SK-N-SH (cell line): ENCODE results near the gene AZU1. TPM values are rescaled to one million over a fixed set of nuclear protein-coding genes. Genes with fewer than 3 reads are reported as not detected.

ENCODE experiments used
- CTCF ChIA-PET: fragments of 300-600, 350-600 bp; formaldehyde crosslinking; extraction: SDS; loops from one replicate; lab custom pipeline; 2021; lab: Yijun Ruan, JAX
- POLR2A ChIA-PET: fragments of 350-600 bp; sonication (Branson Sonifier 250); formaldehyde crosslinking; extraction: SDS; loops from one replicate; lab custom pipeline; 2020; ENCODE audit warnings: antibody characterized with exemption, inconsistent platforms; lab: Yijun Ruan, JAX
- DNase-seq: peaks from one replicate; pipeline ENCODE4 v3.0.0; 2012
- H2AFZ ChIP-seq: fragments of 200-600 bp; sonication (generic); 2 replicates; pipeline ENCODE4 v1.8.1; 2016; ENCODE audit warnings: antibody characterized with exemption, mild to moderate bottlenecking, low read depth
- H3F3A ChIP-seq: fragments of 200-600 bp; sonication (generic); replicated peaks from 2 replicates; pipeline ENCODE3; 2016; ENCODE audit warnings: antibody characterized with exemption, mild to moderate bottlenecking; ENCODE audit not compliant: insufficient read depth
- H3K27ac ChIP-seq, 2 experiments: fragments of 200-500 bp in 1 of 2; fragments of 200-600 bp in 1 of 2; sonication (Bioruptor generic) in 1 of 2; sonication (generic), shearing (Covaris generic) in 1 of 2; 2 replicates each; pipeline versions ENCODE4 v1.5.1 to v1.6.1; 2014 to 2016; ENCODE audit warnings: low read depth in 2 of 2, inconsistent platforms in 1 of 2, low read length in 1 of 2, mild to moderate bottlenecking in 1 of 2, mixed read lengths in 1 of 2
- H3K27me3 ChIP-seq: fragments of 200-600 bp; sonication (generic), shearing (Covaris generic); 2 replicates; pipeline ENCODE4 v1.6.1; 2016; ENCODE audit warnings: mixed run types; ENCODE audit not compliant: insufficient read depth
- H3K36me3 ChIP-seq, 2 experiments: fragments of 200-500 bp in 1 of 2; fragments of 200-600 bp in 1 of 2; sonication (Bioruptor generic) in 1 of 2; sonication (generic) in 1 of 2; replicated peaks in 1 of 2; 2 replicates each; pipeline versions ENCODE3 to v1.5.1; 2014 to 2016; ENCODE audit warnings: low read length in 1 of 2, mild to moderate bottlenecking in 1 of 2; ENCODE audit not compliant: insufficient read depth in 2 of 2, control insufficient read depth in 1 of 2
- H3K4me1 ChIP-seq, 2 experiments: fragments of 200-500 bp in 1 of 2; fragments of 200-600 bp in 1 of 2; sonication (Bioruptor generic) in 1 of 2; sonication (generic), shearing (Covaris generic) in 1 of 2; 2 replicates each; pipeline versions ENCODE4 v1.5.1 to v1.6.1; 2014 to 2016; ENCODE audit warnings: low read depth in 1 of 2, low read length in 1 of 2, mixed run types in 1 of 2; ENCODE audit not compliant: insufficient read depth in 2 of 2, control insufficient read depth in 1 of 2
- H3K4me2 ChIP-seq: fragments of 200-600 bp; sonication (generic), shearing (Covaris generic); 2 replicates; pipeline ENCODE4 v1.6.1; 2017; ENCODE audit warnings: mixed run types
- H3K4me3 ChIP-seq, 2 experiments: fragments of 200-500 bp in 1 of 2; fragments of 200-600 bp in 1 of 2; sonication (Bioruptor generic) in 1 of 2; sonication (generic), shearing (Covaris generic) in 1 of 2; 2 replicates each; pipeline versions ENCODE4 v1.5.1 to v1.8.1; 2014 to 2016; ENCODE audit warnings: low read depth in 2 of 2, inconsistent platforms in 1 of 2, low read length in 1 of 2, mild to moderate bottlenecking in 1 of 2, mixed read lengths in 1 of 2, moderate library complexity in 1 of 2
- H3K79me2 ChIP-seq: fragments of 200-600 bp; sonication (generic); 2 replicates; pipeline ENCODE4 v1.8.1; 2017; ENCODE audit warnings: mild to moderate bottlenecking; ENCODE audit not compliant: insufficient read depth
- H3K9ac ChIP-seq: fragments of 200-600 bp; sonication (generic); 2 replicates; pipeline ENCODE4 v1.6.1; 2017; ENCODE audit warnings: mixed run types
- H3K9me2 ChIP-seq: fragments of 200-600 bp; sonication (generic); 2 replicates; pipeline ENCODE4 v1.6.1; 2017; ENCODE audit warnings: mixed run types
- H3K9me3 ChIP-seq: fragments of 200-600 bp; sonication (generic); 2 replicates; pipeline ENCODE4 v1.6.1; 2017; ENCODE audit warnings: mixed run types, mild to moderate bottlenecking, moderate library complexity
- H4K20me1 ChIP-seq: fragments of 200-600 bp; sonication (generic); 2 replicates; pipeline ENCODE4 v1.6.1; 2017; ENCODE audit warnings: mild to moderate bottlenecking, mixed run types; ENCODE audit not compliant: insufficient read depth
- CHD2 ChIP-seq: fragments of 150-350 bp; IDR thresholded peaks from 2 replicates; pipeline ENCODE4 v1.6.1; 2018; ENCODE audit warnings: low read length; ENCODE audit not compliant: partially characterized antibody
- ELF1 ChIP-seq: IDR thresholded peaks from 2 replicates; pipeline ENCODE4 v1.4.0; 2012
- FOSL2 ChIP-seq: IDR thresholded peaks from 2 replicates; pipeline ENCODE4 v1.4.0; 2012; ENCODE audit warnings: low read depth, mild to moderate bottlenecking, moderate library complexity, borderline replicate concordance
- FOXJ3 ChIP-seq: sonication (generic); formaldehyde crosslinking; IDR thresholded peaks from 2 replicates; pipeline ENCODE4 v1.5.1; 2020; ENCODE audit warnings: mild to moderate bottlenecking, missing genetic modification reagents
- GATA2 ChIP-seq: sonication (generic); formaldehyde crosslinking; IDR thresholded peaks from 2 replicates; pipeline ENCODE4 v1.5.0; 2020; ENCODE audit warnings: mild to moderate bottlenecking, missing genetic modification reagents
- MXI1 ChIP-seq: IDR thresholded peaks from 2 replicates; pipeline ENCODE4 v1.6.1; 2012; ENCODE audit warnings: mild to moderate bottlenecking, low read depth, low read length, improper control_type of control experiment
- NFIC ChIP-seq: IDR thresholded peaks from 2 replicates; pipeline ENCODE4 v1.4.0; 2012; ENCODE audit warnings: borderline replicate concordance
- NRF1 ChIP-seq: IDR thresholded peaks from 2 replicates; pipeline ENCODE4 v1.6.1; 2012; ENCODE audit warnings: low read depth, mild to moderate bottlenecking, low read length
- PBX3 ChIP-seq: IDR thresholded peaks from 2 replicates; pipeline ENCODE4; 2012
- POLR2AphosphoS5 ChIP-seq: IDR thresholded peaks from 2 replicates; pipeline ENCODE4 v1.6.1; 2012; ENCODE audit warnings: low read depth, low read length
- RFX5 ChIP-seq: IDR thresholded peaks from 2 replicates; pipeline ENCODE4 v1.6.1; 2012; ENCODE audit warnings: mild to moderate bottlenecking, improper control_type of control experiment, low read length
- SMC3 ChIP-seq: IDR thresholded peaks from 2 replicates; pipeline ENCODE4 v1.6.1; 2012; ENCODE audit warnings: low read depth, low read length, improper control_type of control experiment
- TEAD4 ChIP-seq: IDR thresholded peaks from 2 replicates; pipeline ENCODE4 v1.4.0; 2012; ENCODE audit warnings: mild to moderate bottlenecking, borderline replicate concordance; ENCODE audit not compliant: insufficient read depth
- USF1 ChIP-seq: IDR thresholded peaks from 2 replicates; pipeline ENCODE4 v1.4.0; 2012; ENCODE audit warnings: low read depth, borderline replicate concordance
- WGBS: methylation state at CpG from one replicate; pipeline ENCODE4 v1.1.6; 2017; ENCODE audit warnings: low lambda C conversion rate; 5-methylcytosine and 5-hydroxymethylcytosine counted together
- polyA plus RNA-seq, 3 experiments: library from polyadenylated mRNA; depleted of rRNA; stranded (reverse); fragments of >200 nt; gene quantifications; 2 replicates each; pipeline ENCODE4 v1.2.3, GENCODE V29; 2012
- TF ChIP-seq, protein P1 (sequence below): IDR thresholded peaks from 2 replicates; pipeline ENCODE4 v1.4.0; 2012; ENCODE audit warnings: low read depth

Gene AZU1
- polyA plus RNA-seq, 1 of the 3 experiments (the other 2 are of a cell fraction): 0.15 TPM

DNA sequence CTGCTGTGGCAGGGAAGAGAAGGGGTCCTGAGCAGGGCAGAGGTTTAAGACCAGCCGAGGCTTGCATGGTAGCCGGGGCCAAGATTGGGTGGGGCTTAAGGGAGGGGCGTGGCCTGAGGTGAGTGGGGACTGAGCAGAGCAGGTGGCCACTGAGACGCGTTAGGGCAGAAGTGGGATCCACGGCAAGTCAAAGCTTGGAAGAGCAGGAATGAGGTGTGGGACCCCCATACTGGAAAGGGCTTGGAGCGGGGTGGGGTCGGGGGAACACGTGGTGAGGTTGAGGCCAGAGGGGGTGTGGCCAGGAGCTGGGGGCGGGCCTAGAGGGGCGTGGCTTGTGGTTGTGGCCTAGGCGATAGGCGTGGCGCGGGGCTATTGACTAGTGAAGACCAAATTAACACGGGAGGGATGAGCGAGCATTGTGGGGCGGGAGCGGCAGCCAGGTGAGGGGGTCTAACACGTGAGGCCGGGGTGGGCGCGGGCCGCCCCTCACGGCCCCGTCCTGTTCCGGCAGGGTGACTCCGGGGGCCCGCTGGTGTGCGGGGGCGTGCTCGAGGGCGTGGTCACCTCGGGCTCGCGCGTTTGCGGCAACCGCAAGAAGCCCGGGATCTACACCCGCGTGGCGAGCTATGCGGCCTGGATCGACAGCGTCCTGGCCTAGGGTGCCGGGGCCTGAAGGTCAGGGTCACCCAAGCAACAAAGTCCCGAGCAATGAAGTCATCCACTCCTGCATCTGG, 35.1 kb downstream of the AZU1 start:
- Histone ChIP-seq H4K20me1 (no peaks in the 10 kb centered on the region), H3K79me2 (no peaks in the 10 kb centered on the region), H2AFZ (no peak overlapping the region), H3K27me3 (peaks cover 18% of the 10 kb centered on the region), H3K4me3 (no peak overlapping the region; a peak in 1 of 4 replicates), H3F3A (peaks cover 7% of the 10 kb centered on the region), H3K4me1 (peaks cover 0 to 4% of the 10 kb centered on the region in 2 experiments; a peak in 1 of 4 replicates), H3K27ac (no peak overlapping the region), H3K9me2 (no peaks in the 10 kb centered on the region), H3K9me3 (no peaks in the 10 kb centered on the region), H3K9ac (no peak overlapping the region), H3K36me3 (peaks cover 0 to 4% of the 10 kb centered on the region in 2 experiments), H3K4me2 (no peak overlapping the region)
- WGBS: 39% methylated on average over 33 of the region's 48 CpGs
- POLR2A ChIA-PET: interaction anchor here (1.2 kb wide), 1 partner anchor 133 kb away, joined by 3 read pairs; no protein-coding TSS in a partner anchor
- TF ChIP-seq, protein P1, sequence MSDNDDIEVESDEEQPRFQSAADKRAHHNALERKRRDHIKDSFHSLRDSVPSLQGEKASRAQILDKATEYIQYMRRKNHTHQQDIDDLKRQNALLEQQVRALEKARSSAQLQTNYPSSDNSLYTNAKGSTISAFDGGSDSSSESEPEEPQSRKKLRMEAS: 0 out of 2 replicates have a peak, but pooled peaks have one; percentile 41
- TF ChIP-seq CHD2: no peak
- TF ChIP-seq GATA2: no peak
- DNase-seq: peak; percentile 91
- CTCF ChIA-PET: interaction anchor here (1.1 to 2.5 kb wide), 17 partner anchors 13 to 218 kb away, joined by 3 to 29 read pairs (median 5); partner anchors contain the start of genes KISS1R and WDR18

DNA sequence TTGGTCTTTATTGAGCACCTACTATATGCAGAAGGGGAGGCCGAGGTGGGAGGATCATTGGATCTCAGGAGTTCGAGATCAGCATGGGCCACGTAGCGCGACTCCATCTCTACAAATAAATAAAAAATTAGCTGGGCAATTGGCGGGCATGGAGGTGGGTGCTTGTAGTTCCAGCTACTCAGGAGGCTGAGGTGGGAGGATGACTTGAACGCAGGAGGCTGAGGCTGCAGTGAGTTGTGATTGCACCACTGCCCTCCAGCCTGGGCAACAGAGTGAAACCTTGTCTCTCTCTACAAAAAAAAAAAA, 35.6 kb downstream of the AZU1 start:
- no peak for TF ChIP-seq FOXJ3 (CRISPR knock-in tag)
- TF ChIP-seq FOSL2: no peak
- TF ChIP-seq NFIC: no peak
- no peak for TF ChIP-seq USF1
- TF ChIP-seq ELF1: no peak
- TF ChIP-seq MXI1: no peak
- no peak for TF ChIP-seq TEAD4
- no peak for TF ChIP-seq NRF1
- TF ChIP-seq PBX3: no peak
- TF ChIP-seq POLR2AphosphoS5: no peak
- TF ChIP-seq SMC3: no peak
- TF ChIP-seq, protein P1: no peak
- no peak for TF ChIP-seq RFX5
- no peak overlapping the region for H3K27ac ChIP-seq
- H3F3A ChIP-seq: peaks cover 7% of the 10 kb centered on the region
- no peaks in the 10 kb centered on the region for H3K9me3 ChIP-seq
- H3K4me2 ChIP-seq: no peak overlapping the region
- H3K9me2 ChIP-seq: no peaks in the 10 kb centered on the region
- ChIA-PET CTCF (interaction anchor here (0.6 to 2.5 kb wide), 40 partner anchors 8 to 218 kb away, joined by 3 to 29 read pairs (median 4); partner anchors contain the start of genes ELANE, KISS1R, MED16 and R3HDM4), POLR2A (interaction anchor here (1.2 kb wide), 1 partner anchor 133 kb away, joined by 3 read pairs; no protein-coding TSS in a partner anchor)
- 73% methylated on average over 7 of the region's 7 CpGs for WGBS
- no peak overlapping the region for H3K9ac ChIP-seq
- H3K79me2 ChIP-seq: no peaks in the 10 kb centered on the region
- no peak overlapping the region for H3K4me3 ChIP-seq
- H3K27me3 ChIP-seq: peaks cover 18% of the 10 kb centered on the region
- no peak overlapping the region for H2AFZ ChIP-seq
- peaks cover 0 to 9% of the 10 kb centered on the region in 2 experiments for H3K36me3 ChIP-seq
- H3K4me1 ChIP-seq: peaks cover 0 to 4% of the 10 kb centered on the region in 2 experiments; a peak in 1 of 4 replicates
- H4K20me1 ChIP-seq: no peaks in the 10 kb centered on the region
- no peak for DNase-seq
